ENCODE measurements around the gene OOSP3.

The OOSP3 gene, protein sequence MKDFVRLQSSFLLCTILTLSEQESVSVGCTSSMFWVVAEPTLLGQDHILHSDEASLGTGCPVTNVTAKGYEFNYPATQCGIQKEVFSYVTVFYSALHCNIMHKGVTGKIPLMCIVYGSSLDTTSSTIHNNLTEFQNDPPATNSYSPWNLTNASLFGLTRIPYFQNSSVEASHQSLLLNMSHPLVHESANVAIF

DNA sequence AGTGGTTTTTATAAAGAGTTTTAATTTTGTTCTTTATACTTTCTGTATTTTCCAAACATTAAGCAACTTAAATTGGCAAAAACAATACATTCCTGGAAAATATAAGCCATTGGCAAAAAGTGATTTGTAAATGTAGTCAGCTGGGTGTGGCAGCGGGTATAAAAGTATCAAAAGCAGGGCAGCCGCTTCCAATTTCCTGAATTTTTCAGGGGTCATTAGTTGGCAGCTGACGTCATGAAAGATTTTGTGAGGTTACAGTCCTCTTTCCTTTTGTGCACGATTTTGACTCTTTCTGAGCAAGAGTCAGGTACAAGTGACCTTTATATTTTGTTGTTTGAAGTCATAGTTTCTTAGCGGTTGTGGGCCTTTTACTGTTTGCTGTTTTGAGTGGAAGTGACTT is at the start of gene OOSP3:
TSS of gene OOSP3 (plus strand) at position 208 of the 400 bp plus-strand sequence. CDS start at position 235, 27 bp downstream.
- no peak for DNase-seq (ENCODE audit: low read depth)
- no peak within 1 kb of the TSS for H3K4me3 ChIP-seq (ENCODE audit: control insufficient read depth, low read depth, low read length)
- TF ChIP-seq, protein P1, sequence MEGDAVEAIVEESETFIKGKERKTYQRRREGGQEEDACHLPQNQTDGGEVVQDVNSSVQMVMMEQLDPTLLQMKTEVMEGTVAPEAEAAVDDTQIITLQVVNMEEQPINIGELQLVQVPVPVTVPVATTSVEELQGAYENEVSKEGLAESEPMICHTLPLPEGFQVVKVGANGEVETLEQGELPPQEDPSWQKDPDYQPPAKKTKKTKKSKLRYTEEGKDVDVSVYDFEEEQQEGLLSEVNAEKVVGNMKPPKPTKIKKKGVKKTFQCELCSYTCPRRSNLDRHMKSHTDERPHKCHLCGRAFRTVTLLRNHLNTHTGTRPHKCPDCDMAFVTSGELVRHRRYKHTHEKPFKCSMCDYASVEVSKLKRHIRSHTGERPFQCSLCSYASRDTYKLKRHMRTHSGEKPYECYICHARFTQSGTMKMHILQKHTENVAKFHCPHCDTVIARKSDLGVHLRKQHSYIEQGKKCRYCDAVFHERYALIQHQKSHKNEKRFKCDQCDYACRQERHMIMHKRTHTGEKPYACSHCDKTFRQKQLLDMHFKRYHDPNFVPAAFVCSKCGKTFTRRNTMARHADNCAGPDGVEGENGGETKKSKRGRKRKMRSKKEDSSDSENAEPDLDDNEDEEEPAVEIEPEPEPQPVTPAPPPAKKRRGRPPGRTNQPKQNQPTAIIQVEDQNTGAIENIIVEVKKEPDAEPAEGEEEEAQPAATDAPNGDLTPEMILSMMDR (IDR thresholded peaks at IDR 0.05; ENCODE audit: control insufficient read depth, insufficient read depth, low read depth, low read length, missing control alignments) = no peak

DNA sequence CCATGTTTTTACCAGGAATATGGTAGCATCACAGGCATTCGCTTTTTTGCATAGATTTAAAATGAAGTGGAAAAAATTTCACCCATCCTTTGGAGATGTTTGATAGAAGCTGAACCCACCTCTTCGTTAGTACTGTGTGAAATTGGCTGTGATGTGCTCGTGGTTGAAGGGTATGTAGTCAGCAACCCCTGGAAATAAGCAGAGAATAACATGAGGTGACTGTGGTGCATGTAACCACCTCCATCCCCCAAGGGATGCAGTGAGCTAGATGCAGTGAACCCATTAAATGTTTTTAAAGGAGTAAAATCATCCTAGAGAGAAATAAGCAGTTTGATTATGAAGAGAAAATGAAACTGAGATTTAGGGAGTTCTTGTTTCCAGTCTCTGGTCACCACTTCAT is 49.2 kb upstream of the OOSP3 start:
- DNase-seq (ENCODE audit: low read depth) = no peak
- TF ChIP-seq, protein P1 (IDR thresholded peaks at IDR 0.05; ENCODE audit: control insufficient read depth, insufficient read depth, low read depth, low read length, missing control alignments) = no peak
- H3K4me3 ChIP-seq (ENCODE audit: control insufficient read depth, low read depth, low read length) = no peak overlapping the region

DNA sequence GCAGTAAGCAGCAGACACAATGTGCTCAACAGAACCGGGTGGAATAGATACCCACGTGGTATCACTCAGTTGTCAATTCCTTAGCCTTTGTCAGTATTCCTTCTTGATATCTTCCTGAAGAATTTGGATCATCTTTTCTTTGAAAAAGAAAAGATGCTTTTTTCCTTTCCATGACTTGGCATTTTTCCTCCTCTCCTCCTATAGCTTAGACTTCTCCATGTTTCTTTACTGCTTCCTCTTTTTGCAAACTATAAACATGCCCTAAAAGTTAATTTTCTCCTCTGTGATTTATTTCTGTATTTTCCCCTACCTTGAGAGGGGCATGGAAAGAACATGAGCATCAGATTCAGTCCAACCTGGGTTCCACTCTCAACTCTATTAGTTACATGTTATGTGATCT is 45.0 kb upstream of the OOSP3 start:
- no peak for DNase-seq (ENCODE audit: low read depth)
- TF ChIP-seq, protein P1 (IDR thresholded peaks at IDR 0.05; ENCODE audit: control insufficient read depth, insufficient read depth, low read depth, low read length, missing control alignments) = no peak
- no peak overlapping the region for H3K4me3 ChIP-seq (ENCODE audit: control insufficient read depth, low read depth, low read length)

DNA sequence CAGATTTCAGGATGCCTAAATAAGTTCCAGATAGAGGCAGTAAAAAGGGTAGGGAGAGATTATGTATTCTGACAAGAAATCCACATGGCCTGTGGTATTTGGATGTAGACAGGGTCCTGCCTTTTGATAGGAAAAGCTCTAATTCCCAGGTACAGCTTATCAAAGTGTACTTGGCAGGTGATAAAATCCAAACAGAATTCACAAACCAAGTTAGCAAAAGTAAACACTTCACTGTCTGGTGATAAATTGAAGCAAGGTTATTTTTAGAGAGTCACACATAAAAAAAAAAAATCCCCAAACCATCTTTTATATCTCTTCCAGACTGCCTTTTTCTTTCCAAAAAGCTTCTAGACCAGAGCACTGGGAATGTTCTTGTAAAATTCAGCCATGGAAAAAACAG is 39.0 kb upstream of the OOSP3 start:
- TF ChIP-seq, protein P1 (IDR thresholded peaks at IDR 0.05; ENCODE audit: control insufficient read depth, insufficient read depth, low read depth, low read length, missing control alignments) = no peak

DNA sequence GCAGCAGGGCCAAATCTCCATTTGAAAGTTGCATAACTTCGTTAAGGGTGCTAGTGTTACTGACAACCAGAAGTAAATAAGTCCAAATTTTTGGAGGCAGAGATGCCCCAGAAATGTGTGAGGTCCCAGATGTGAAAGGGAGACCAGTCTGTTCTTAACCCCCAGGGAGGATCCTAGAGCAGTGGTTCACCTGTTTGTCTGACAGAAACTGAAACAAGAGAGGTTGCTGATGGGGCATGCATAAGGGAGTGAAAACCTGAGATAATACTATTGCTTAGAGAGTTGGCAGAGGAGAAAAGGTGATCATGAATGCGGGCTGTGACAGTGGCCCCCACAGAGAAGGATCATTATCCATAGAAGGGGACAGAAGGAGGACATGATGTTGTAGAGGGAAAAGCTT is 37.1 kb upstream of the OOSP3 start:
- DNase-seq (ENCODE audit: low read depth) = no peak
- H3K4me3 ChIP-seq (ENCODE audit: control insufficient read depth, low read depth, low read length) = no peak overlapping the region
- TF ChIP-seq, protein P1 (IDR thresholded peaks at IDR 0.05; ENCODE audit: control insufficient read depth, insufficient read depth, low read depth, low read length, missing control alignments) = no peak

More for the DNA sequence above, 39.0 kb upstream of the OOSP3 start:
- DNase-seq (ENCODE audit: low read depth) = no peak
- no peak overlapping the region for H3K4me3 ChIP-seq (ENCODE audit: control insufficient read depth, low read depth, low read length)

DNA sequence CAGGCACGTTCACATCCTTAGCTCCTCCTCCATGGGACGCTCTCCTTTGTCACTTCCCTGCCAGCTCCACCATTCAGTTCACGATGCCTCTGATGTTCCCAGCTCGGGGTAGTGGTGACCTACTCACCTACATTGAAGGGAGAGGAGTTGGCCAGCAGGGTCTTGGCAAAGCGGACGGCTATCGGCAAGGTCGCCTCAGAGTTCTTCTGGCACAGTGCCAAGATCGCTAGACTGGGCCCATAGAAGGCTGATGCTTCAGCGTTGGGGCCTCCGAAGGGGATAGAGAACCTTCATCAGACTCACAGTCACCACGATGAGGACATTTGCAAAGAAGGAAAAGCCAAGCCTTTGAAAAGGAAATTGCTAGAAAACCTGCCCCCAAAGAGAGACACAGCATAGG is 36.3 kb upstream of the OOSP3 start:
- no peak overlapping the region for H3K4me3 ChIP-seq (ENCODE audit: control insufficient read depth, low read depth, low read length)
- TF ChIP-seq, protein P1 (IDR thresholded peaks at IDR 0.05; ENCODE audit: control insufficient read depth, insufficient read depth, low read depth, low read length, missing control alignments) = no peak
- no peak for DNase-seq (ENCODE audit: low read depth)
